ENCODE results near the gene SETD6. TPM values are rescaled to one million over a fixed set of nuclear protein-coding genes. Genes with fewer than 3 reads are reported as not detected.

The SETD6 gene
- total RNA-seq, 1 donor from 2014 or later: 31.1 TPM

DNA sequence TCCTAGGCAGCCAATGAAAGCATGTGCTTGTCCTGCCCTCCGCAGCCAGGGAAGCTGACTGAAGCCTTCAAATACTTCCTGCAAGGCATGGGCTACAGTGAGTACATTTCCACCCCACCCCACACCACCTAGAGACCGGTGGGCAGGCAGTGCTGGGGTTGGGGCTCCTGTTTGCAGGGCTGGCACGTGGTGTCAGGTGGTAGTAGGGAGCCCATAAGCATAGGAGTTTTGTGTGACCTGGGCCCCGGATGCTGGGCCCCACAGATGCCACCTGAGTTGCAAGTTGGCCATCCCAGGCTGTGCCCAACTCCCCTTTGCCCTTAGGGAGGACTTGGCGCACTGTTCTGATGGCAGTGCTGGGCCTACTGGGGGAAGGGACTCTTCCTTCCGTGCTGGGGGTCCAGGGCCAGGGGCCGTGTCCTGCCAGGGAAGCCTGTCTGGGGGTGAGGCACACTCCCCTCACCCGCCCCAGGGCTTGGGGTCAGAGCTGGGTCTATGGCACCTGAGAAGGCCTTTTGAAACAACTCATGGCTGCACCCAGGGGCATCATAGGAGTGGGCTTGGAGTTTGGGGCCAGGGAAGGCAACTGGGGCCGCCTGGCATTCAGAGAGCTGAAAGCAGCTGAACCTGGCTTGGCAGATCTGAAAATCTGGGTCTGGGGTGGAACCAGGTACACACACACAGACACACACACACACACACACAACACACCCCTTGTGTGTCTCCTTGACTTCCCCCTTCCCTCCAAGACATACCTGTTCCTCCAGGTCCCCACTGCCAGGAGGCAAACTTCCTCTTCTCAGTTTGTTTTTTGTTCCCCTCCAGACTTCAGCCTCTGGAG lies 5.8 kb upstream of the SETD6 start:
- intact Hi-C loops (cut with micrococcal nuclease): loop anchor here (10.0 kb wide), 1 partner anchor 385 kb away; the partner anchor contains the start of gene CFAP20
- DNase-seq: no peak
- no peak for ATAC-seq (ENCODE audit: low read depth)
- H3K4me1 Mint-ChIP-seq: peaks cover 2% of the 10 kb centered on the region
- no peaks in the 10 kb centered on the region for H3K9me3 Mint-ChIP-seq
- TF ChIP-seq, protein P1, sequence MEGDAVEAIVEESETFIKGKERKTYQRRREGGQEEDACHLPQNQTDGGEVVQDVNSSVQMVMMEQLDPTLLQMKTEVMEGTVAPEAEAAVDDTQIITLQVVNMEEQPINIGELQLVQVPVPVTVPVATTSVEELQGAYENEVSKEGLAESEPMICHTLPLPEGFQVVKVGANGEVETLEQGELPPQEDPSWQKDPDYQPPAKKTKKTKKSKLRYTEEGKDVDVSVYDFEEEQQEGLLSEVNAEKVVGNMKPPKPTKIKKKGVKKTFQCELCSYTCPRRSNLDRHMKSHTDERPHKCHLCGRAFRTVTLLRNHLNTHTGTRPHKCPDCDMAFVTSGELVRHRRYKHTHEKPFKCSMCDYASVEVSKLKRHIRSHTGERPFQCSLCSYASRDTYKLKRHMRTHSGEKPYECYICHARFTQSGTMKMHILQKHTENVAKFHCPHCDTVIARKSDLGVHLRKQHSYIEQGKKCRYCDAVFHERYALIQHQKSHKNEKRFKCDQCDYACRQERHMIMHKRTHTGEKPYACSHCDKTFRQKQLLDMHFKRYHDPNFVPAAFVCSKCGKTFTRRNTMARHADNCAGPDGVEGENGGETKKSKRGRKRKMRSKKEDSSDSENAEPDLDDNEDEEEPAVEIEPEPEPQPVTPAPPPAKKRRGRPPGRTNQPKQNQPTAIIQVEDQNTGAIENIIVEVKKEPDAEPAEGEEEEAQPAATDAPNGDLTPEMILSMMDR (IDR thresholded peaks at IDR 0.05): no peak
- H3K4me3 Mint-ChIP-seq: no peak overlapping the region
- POLR2A ChIA-PET: no interaction called here
- no peak overlapping the region for H3K27ac Mint-ChIP-seq
- no peaks in the 10 kb centered on the region for H3K27me3 Mint-ChIP-seq
- CTCF ChIA-PET: interaction anchor here (1.2 to 1.6 kb wide), 2 partner anchors 149 to 246 kb away, joined by 3 to 4 read pairs; no protein-coding TSS in a partner anchor
- H3K36me3 Mint-ChIP-seq (ENCODE audit: low read depth): no peaks in the 10 kb centered on the region

GRCh38 chr16:58510097-58510775 lies 5.1 kb upstream of the SETD6 start:
- no peaks in the 10 kb centered on the region for H3K36me3 Mint-ChIP-seq (ENCODE audit: low read depth)
- DNase-seq (no peak), ATAC-seq (ENCODE audit: low read depth) (no peak)
- no peak overlapping the region for H3K4me3 Mint-ChIP-seq
- H3K27ac Mint-ChIP-seq: no peak overlapping the region
- ChIA-PET POLR2A (no interaction called here), CTCF (interaction anchor here (2.5 kb wide), 1 partner anchor 151 kb away, joined by 11 read pairs; no protein-coding TSS in a partner anchor)
- TF ChIP-seq, protein P1 (IDR thresholded peaks at IDR 0.05): no peak
- intact Hi-C loops (cut with micrococcal nuclease): loop anchor here (10.0 kb wide), 1 partner anchor 385 kb away; the partner anchor contains the start of gene CFAP20
- no peaks in the 10 kb centered on the region for H3K27me3 Mint-ChIP-seq
- peaks cover 8% of the 10 kb centered on the region for H3K4me1 Mint-ChIP-seq
- no peaks in the 10 kb centered on the region for H3K9me3 Mint-ChIP-seq

GRCh38 chr16:58510776-58511628 lies 4.3 kb upstream of the SETD6 start:
- intact Hi-C loops (cut with micrococcal nuclease): loop anchor here (10.0 kb wide), 1 partner anchor 386 kb away; the partner anchor contains the start of gene CFAP20
- POLR2A ChIA-PET: interaction anchor here (0.6 kb wide), 1 partner anchor 112 kb away, joined by 3 read pairs; no protein-coding TSS in a partner anchor
- TF ChIP-seq, protein P1 (IDR thresholded peaks at IDR 0.05): no peak
- Mint-ChIP-seq H3K27ac (no peak overlapping the region), H3K36me3 (ENCODE audit: low read depth) (no peaks in the 10 kb centered on the region), H3K9me3 (no peaks in the 10 kb centered on the region), H3K4me1 (peaks cover 9% of the 10 kb centered on the region), H3K4me3 (no peak overlapping the region), H3K27me3 (no peaks in the 10 kb centered on the region)
- ATAC-seq (ENCODE audit: low read depth) (no peak), DNase-seq (no peak)
- CTCF ChIA-PET: interaction anchor here (1.5 to 3.6 kb wide), 3 partner anchors 146 to 245 kb away, joined by 4 to 37 read pairs (median 11); no protein-coding TSS in a partner anchor

DNA sequence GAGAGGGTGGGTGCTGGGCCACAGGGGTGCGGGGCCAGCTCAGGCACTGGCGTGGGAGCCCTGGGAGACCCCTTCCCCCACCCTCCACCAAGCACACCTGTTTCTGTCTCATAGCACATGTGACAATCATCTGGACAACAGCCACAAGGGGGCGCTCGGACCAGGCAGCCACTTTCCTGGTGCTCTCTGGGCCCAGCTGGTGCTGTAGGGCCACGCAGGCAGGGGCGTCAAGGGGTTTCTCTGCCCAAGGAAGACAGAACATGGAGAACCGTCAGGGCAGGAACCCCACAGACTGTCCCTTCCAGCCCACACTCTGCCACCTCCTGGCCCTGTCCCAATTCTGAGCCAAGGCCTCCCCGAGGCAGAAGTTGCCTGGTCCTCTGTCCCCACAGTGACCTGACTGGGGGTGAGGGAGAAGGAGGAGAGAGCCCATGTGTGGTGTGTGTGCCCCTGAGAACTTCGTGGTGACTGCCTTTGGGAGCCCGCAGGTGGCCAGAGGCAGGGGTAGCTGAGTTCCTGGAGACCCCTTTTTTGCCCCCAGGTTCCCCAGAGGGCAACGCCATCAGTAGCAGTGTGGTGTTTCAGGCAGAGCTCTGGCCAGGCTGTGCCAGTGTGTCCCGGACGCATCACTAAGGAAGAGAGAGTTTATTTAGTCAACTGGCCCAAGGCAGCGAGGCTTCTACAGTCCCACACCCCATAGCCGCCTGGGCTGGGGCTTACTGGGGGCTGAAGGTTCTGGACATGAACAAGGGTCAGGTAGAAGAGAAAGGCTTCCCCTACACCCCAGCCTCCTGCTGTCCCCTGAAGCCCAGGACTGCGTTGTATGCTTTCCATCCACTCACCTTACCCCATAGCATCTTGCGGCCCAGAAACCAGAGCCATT lies 3.1 kb upstream of the SETD6 start:
- no peak for ATAC-seq (ENCODE audit: low read depth)
- H3K36me3 Mint-ChIP-seq (ENCODE audit: low read depth): peaks cover 3% of the 10 kb centered on the region

More for the DNA sequence above, 3.1 kb upstream of the SETD6 start:
- intact Hi-C loops (cut with micrococcal nuclease): loop anchor here (1.0 to 10.0 kb wide), 3 partner anchors 149 to 387 kb away; partner anchors contain the start of gene CFAP20
- Mint-ChIP-seq H3K9me3 (no peaks in the 10 kb centered on the region), H3K4me3 (no peak overlapping the region), H3K27me3 (no peaks in the 10 kb centered on the region), H3K4me1 (peaks cover 18% of the 10 kb centered on the region), H3K27ac (no peak overlapping the region)
- TF ChIP-seq, protein P1 (IDR thresholded peaks at IDR 0.05): peak; percentile 53
- ChIA-PET POLR2A (interaction anchor here (1.0 kb wide), 1 partner anchor 236 kb away, joined by 4 read pairs; no protein-coding TSS in a partner anchor), CTCF (interaction anchor here (0.6 to 3.6 kb wide), 8 partner anchors 11 to 244 kb away, joined by 3 to 37 read pairs (median 4); no protein-coding TSS in a partner anchor)
- DNase-seq: peak; percentile 74
